Measurements from ENCODE around the gene FZD1. TPM values are rescaled to one million over a fixed set of nuclear protein-coding genes. Genes with fewer than 3 reads are reported as not detected.

FZD1 gene
- total RNA-seq, 1 donor, result 40.5 TPM

DNA sequence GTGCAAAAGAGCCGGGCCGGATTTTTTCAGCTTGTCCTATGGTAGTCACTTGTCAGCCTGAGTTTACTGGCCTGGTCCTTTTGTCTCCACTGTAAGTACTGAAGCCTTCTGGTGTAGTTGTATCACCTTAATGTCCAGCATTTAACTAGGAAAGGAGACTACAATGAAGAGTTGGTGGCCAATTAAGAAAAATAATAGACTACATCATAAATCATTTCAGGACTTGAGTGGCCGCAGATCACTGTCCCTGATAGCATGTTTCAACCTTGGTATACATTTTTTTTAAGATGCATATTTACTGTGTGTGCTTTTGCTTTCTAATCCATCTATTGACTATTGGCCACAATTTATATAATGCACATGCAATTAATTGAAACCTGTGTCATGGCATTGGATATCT lies 6.1 kb downstream of the FZD1 start:
- H3K27me3 ChIP-seq (ENCODE audit: insufficient read depth, low read length), result no peaks in the 10 kb centered on the region
- no peaks in the 10 kb centered on the region for H3K36me3 ChIP-seq (ENCODE audit: insufficient read depth, low read length)
- peaks cover 21% of the 10 kb centered on the region for H3K79me2 ChIP-seq (ENCODE audit: insufficient read depth, low read length)
- no peak for DNase-seq (ENCODE audit: insufficient read length, low spot score, missing footprints)
- H2AFZ ChIP-seq (ENCODE audit: low read length), result no peak overlapping the region
- no peak overlapping the region for H3K4me3 ChIP-seq (ENCODE audit: insufficient read depth, low read length)
- H4K20me1 ChIP-seq (ENCODE audit: insufficient read depth, low read length), result peaks cover 6% of the 10 kb centered on the region
- no peaks in the 10 kb centered on the region for H3K9me3 ChIP-seq (ENCODE audit: low read depth, low read length)
- TF ChIP-seq, protein P1, sequence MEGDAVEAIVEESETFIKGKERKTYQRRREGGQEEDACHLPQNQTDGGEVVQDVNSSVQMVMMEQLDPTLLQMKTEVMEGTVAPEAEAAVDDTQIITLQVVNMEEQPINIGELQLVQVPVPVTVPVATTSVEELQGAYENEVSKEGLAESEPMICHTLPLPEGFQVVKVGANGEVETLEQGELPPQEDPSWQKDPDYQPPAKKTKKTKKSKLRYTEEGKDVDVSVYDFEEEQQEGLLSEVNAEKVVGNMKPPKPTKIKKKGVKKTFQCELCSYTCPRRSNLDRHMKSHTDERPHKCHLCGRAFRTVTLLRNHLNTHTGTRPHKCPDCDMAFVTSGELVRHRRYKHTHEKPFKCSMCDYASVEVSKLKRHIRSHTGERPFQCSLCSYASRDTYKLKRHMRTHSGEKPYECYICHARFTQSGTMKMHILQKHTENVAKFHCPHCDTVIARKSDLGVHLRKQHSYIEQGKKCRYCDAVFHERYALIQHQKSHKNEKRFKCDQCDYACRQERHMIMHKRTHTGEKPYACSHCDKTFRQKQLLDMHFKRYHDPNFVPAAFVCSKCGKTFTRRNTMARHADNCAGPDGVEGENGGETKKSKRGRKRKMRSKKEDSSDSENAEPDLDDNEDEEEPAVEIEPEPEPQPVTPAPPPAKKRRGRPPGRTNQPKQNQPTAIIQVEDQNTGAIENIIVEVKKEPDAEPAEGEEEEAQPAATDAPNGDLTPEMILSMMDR (IDR thresholded peaks at IDR 0.05; ENCODE audit: extremely low read depth, low read depth, low read length), result no peak
- H3K4me1 ChIP-seq (ENCODE audit: insufficient read depth, low read length), result peaks cover 6% of the 10 kb centered on the region
- no peak overlapping the region for H3K27ac ChIP-seq (ENCODE audit: low read depth, low read length)
- H3K4me2 ChIP-seq (ENCODE audit: insufficient read depth, low read length), result no peak overlapping the region

- Histone ChIP-seq H4K20me1 (ENCODE audit: insufficient read depth, low read length) (no peaks in the 10 kb centered on the region), H3K36me3 (ENCODE audit: insufficient read depth, low read length) (no peaks in the 10 kb centered on the region)
- DNase-seq (ENCODE audit: insufficient read length, low spot score, missing footprints), result no peak
Measured at GRCh38 chr7:91276909-91277308, 12.7 kb downstream of the FZD1 start.

DNA sequence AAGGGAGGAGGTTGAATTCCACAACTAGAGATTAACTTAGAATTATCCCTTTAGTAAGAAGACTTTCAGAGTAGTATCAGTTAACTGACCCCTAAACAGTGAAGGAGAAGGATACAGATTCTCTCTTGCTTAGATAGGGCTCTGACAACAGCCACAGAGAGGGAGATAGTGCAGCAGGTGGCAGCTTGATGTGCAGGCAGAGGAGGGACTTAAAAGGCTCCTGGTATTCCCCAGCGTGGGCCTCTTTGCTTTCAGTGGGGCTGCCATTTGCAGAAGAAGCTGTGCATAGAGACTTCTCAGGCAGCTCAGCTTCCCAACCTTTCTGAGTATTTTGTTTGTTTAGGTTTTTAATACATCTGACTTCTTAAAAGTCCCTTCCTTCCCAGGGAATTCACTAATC lies 16.0 kb downstream of the FZD1 start:
- Histone ChIP-seq H3K36me3 (ENCODE audit: insufficient read depth, low read length) (no peaks in the 10 kb centered on the region), H3K9me3 (ENCODE audit: low read depth, low read length) (no peaks in the 10 kb centered on the region), H4K20me1 (ENCODE audit: insufficient read depth, low read length) (no peaks in the 10 kb centered on the region), H3K4me2 (ENCODE audit: insufficient read depth, low read length) (no peak overlapping the region), H3K79me2 (ENCODE audit: insufficient read depth, low read length) (no peaks in the 10 kb centered on the region), H3K4me3 (ENCODE audit: insufficient read depth, low read length) (no peak overlapping the region), H2AFZ (ENCODE audit: low read length) (no peak overlapping the region), H3K4me1 (ENCODE audit: insufficient read depth, low read length) (peaks cover 4% of the 10 kb centered on the region), H3K27ac (ENCODE audit: low read depth, low read length) (no peak overlapping the region), H3K27me3 (ENCODE audit: insufficient read depth, low read length) (no peaks in the 10 kb centered on the region)
- peak; percentile 9 for DNase-seq (ENCODE audit: insufficient read length, low spot score, missing footprints)
- TF ChIP-seq, protein P1 (IDR thresholded peaks at IDR 0.05; ENCODE audit: extremely low read depth, low read depth, low read length), result no peak

More at GRCh38 chr7:91276909-91277308, 12.7 kb downstream of the FZD1 start:
- no peak overlapping the region for H3K4me2 ChIP-seq (ENCODE audit: insufficient read depth, low read length)
- H3K9me3 ChIP-seq (ENCODE audit: low read depth, low read length), result no peaks in the 10 kb centered on the region
- H3K4me3 ChIP-seq (ENCODE audit: insufficient read depth, low read length), result no peak overlapping the region
- no peaks in the 10 kb centered on the region for H3K79me2 ChIP-seq (ENCODE audit: insufficient read depth, low read length)
- H3K4me1 ChIP-seq (ENCODE audit: insufficient read depth, low read length), result peaks cover 4% of the 10 kb centered on the region
- H2AFZ ChIP-seq (ENCODE audit: low read length), result no peak overlapping the region
- H3K27ac ChIP-seq (ENCODE audit: low read depth, low read length), result no peak overlapping the region
- H3K27me3 ChIP-seq (ENCODE audit: insufficient read depth, low read length), result no peaks in the 10 kb centered on the region
- TF ChIP-seq, protein P1 (IDR thresholded peaks at IDR 0.05; ENCODE audit: extremely low read depth, low read depth, low read length), result no peak

DNA sequence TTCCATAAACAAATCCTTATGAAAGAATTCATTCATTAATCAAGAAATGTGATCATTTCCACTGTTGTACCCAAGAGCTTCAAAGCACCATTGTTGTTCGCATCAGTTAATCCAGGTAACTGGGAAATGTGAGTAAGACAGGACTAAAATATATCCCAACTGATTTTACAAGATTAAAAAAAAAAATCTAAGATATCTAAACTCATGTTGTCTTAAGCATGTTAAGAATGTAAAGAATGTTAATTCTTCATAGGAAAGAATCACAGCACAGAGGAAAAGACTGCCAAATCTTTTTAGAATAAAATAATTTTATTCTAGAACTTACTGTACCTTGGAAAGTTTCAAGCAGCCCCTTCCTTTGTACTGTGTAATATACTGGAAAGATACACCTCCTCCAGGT lies 16.4 kb downstream of the FZD1 start:
- Histone ChIP-seq H3K4me3 (ENCODE audit: insufficient read depth, low read length) (no peak overlapping the region), H3K36me3 (ENCODE audit: insufficient read depth, low read length) (no peaks in the 10 kb centered on the region), H3K27me3 (ENCODE audit: insufficient read depth, low read length) (no peaks in the 10 kb centered on the region), H3K79me2 (ENCODE audit: insufficient read depth, low read length) (no peaks in the 10 kb centered on the region), H3K27ac (ENCODE audit: low read depth, low read length) (no peak overlapping the region), H2AFZ (ENCODE audit: low read length) (no peak overlapping the region), H3K9me3 (ENCODE audit: low read depth, low read length) (no peaks in the 10 kb centered on the region), H4K20me1 (ENCODE audit: insufficient read depth, low read length) (no peaks in the 10 kb centered on the region), H3K4me2 (ENCODE audit: insufficient read depth, low read length) (no peak overlapping the region), H3K4me1 (ENCODE audit: insufficient read depth, low read length) (peaks cover 5% of the 10 kb centered on the region)
- TF ChIP-seq, protein P1 (IDR thresholded peaks at IDR 0.05; ENCODE audit: extremely low read depth, low read depth, low read length), result no peak
- no peak for DNase-seq (ENCODE audit: insufficient read length, low spot score, missing footprints)
